Measurements from ENCODE around the gene PRM3.

DNA sequence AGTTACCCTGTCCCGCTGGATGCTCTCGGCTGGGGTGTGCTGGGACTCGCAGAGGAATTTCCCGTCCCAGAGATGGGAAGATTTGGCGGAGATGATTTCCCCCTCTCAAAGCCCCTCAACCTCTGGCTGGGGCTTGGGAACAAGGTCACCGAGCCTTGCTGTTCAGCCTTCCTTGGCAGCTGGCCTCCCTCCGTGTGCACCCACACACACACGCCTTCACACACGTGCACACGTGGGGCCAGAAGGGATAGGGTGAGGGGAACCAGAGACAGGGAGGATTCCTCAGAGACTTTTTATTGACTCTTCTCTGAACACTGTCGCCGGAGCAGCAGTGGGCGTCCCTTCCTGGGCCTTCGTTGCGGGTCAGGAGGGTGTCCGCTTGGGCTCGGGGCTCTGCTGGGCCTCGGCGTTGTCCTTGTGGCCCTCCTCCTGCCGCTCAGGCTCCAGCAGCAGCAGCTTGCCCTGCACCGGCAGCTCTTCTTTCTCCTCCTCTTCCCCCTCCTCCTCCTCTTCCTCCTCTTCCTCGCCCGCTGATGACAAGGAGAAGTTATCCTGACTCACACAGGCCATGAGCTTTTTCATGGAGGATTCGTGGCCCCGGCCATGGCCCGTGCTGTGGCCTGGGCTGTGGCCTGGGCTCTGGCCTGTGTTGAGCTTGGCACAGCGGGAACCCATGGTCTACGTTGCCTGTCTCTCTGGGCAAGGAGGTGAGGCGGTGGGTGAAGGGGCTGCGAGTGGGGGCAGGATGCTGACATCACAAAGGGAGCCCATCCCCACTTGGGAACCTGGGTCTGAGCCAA is at the start of gene PRM3:
- no peak for TF ChIP-seq POLR2A (IDR thresholded peaks at IDR 0.05)
- TF ChIP-seq EP300 (IDR thresholded peaks at IDR 0.05): no peak

Measured in suprapubic skin (tissue), 2 donors.